ENCODE measurements around the gene LRRC56.
"Not testable (repeated sequence)": the region's sequence is repeated elsewhere in the genome, so short reads cannot be mapped to it uniquely, and the experiment has no call there.

Gene LRRC56

GRCh38 chr11:501683-502287, 35.5 kb upstream of the LRRC56 start:
- ATAC-seq, result no peak

GRCh38 chr11:502288-503178, 34.8 kb upstream of the LRRC56 start:
- no peak for ATAC-seq

- ATAC-seq, result no peak
These were observed 33.9 kb upstream of the LRRC56 start for GRCh38 chr11:503179-503981.

GRCh38 chr11:504053-504993, 33.0 kb upstream of the LRRC56 start:
- no peak for ATAC-seq

- ATAC-seq, result no peak
These were observed 32.4 kb upstream of the LRRC56 start for GRCh38 chr11:504994-505344.

GRCh38 chr11:506238-506994, 30.9 kb upstream of the LRRC56 start:
- ATAC-seq, result peak; percentile 77 to 82

GRCh38 chr11:506995-507726, 30.2 kb upstream of the LRRC56 start, which contains the start of gene RNH1:
RNH1 (minus strand) TSS chr11:507242; CDS start chr11:502162, 5,080 bp downstream.
- peak; percentile 68 to 71 for ATAC-seq

GRCh38 chr11:507727-508515, 29.4 kb upstream of the LRRC56 start:
- ATAC-seq, result no peak

- ATAC-seq, result no peak
These were observed 28.4 kb upstream of the LRRC56 start for GRCh38 chr11:508956-509355.

- ATAC-seq, result no peak
These were observed 24.3 kb upstream of the LRRC56 start for GRCh38 chr11:512761-513595.

- ATAC-seq, result no peak
These were observed 22.7 kb upstream of the LRRC56 start for GRCh38 chr11:514606-515005.

- ATAC-seq, result no peak
These were observed 22.2 kb upstream of the LRRC56 start for GRCh38 chr11:515131-515530.

GRCh38 chr11:516400-516799, 20.9 kb upstream of the LRRC56 start:
- ATAC-seq, result no peak

GRCh38 chr11:516918-517685, 20.2 kb upstream of the LRRC56 start:
- not testable (repeated sequence) for ATAC-seq

GRCh38 chr11:518463-519202, 18.7 kb upstream of the LRRC56 start:
- ATAC-seq, result peak; percentile 91 to 95

GRCh38 chr11:520428-521176, 16.7 kb upstream of the LRRC56 start:
- ATAC-seq, result no peak
